ENCODE data around the gene CCDC24. TPM values are rescaled to one million over a fixed set of nuclear protein-coding genes. Genes with fewer than 3 reads are reported as not detected.

CCDC24 gene
- total and polyA plus RNA-seq, 9 of the 15 experiments (the other 6 are each of a cell fraction or from before 2014, with no cell fraction given), result 0.31 to 4.5 (median 1.5) TPM

DNA sequence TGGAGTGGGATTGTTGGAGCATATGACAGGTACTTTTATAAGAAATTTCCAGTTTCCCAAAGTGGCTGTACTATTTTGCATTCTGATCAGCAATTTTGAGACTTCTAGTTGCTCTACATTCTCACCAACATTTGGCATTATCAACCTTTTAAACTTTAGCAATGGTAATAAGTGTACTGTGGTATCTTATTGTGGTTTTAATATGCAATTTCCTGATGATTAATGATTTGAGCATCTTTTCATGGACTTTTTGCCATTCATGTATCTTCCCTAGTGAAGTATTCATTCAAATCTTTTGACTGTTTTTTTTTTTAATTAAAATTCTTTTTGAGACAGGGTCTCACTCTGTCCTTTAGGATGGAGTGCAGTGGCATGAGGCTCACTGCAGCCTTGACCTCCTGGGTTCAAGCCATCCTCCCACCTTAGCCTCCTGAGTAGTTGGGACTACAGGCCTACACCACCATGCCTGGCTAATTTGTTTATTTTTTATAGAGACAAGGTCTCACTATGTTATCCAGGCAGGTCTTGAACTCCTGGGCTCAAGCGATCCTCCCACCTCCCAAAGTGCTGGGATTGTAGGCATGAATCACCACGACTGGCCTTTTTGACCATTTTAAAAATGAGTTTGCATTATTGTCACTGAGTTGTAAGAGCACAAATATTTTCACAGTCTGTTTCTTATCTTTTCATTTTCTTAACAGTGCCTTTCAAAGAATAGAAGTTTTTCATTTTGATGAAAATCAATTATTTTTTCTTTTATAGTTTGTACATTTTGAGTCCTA is 47.7 kb downstream of the CCDC24 start (continued):
- TF ChIP-seq, protein P1, sequence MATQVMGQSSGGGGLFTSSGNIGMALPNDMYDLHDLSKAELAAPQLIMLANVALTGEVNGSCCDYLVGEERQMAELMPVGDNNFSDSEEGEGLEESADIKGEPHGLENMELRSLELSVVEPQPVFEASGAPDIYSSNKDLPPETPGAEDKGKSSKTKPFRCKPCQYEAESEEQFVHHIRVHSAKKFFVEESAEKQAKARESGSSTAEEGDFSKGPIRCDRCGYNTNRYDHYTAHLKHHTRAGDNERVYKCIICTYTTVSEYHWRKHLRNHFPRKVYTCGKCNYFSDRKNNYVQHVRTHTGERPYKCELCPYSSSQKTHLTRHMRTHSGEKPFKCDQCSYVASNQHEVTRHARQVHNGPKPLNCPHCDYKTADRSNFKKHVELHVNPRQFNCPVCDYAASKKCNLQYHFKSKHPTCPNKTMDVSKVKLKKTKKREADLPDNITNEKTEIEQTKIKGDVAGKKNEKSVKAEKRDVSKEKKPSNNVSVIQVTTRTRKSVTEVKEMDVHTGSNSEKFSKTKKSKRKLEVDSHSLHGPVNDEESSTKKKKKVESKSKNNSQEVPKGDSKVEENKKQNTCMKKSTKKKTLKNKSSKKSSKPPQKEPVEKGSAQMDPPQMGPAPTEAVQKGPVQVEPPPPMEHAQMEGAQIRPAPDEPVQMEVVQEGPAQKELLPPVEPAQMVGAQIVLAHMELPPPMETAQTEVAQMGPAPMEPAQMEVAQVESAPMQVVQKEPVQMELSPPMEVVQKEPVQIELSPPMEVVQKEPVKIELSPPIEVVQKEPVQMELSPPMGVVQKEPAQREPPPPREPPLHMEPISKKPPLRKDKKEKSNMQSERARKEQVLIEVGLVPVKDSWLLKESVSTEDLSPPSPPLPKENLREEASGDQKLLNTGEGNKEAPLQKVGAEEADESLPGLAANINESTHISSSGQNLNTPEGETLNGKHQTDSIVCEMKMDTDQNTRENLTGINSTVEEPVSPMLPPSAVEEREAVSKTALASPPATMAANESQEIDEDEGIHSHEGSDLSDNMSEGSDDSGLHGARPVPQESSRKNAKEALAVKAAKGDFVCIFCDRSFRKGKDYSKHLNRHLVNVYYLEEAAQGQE (IDR thresholded peaks at IDR 0.05; ENCODE audit: borderline replicate concordance), result no peak
- TF ChIP-seq, protein P1 (CRISPR knock-in tag; IDR thresholded peaks at IDR 0.05; ENCODE audit: low read depth), result no peak
- TF ChIP-seq, protein P2, sequence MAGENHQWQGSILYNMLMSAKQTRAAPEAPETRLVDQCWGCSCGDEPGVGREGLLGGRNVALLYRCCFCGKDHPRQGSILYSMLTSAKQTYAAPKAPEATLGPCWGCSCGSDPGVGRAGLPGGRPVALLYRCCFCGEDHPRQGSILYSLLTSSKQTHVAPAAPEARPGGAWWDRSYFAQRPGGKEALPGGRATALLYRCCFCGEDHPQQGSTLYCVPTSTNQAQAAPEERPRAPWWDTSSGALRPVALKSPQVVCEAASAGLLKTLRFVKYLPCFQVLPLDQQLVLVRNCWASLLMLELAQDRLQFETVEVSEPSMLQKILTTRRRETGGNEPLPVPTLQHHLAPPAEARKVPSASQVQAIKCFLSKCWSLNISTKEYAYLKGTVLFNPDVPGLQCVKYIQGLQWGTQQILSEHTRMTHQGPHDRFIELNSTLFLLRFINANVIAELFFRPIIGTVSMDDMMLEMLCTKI (IDR thresholded peaks at IDR 0.05; ENCODE audit: partially characterized antibody), result no peak
- TF ChIP-seq EP300 (IDR thresholded peaks at IDR 0.05; ENCODE audit: low read length), result no peak
- TF ChIP-seq SMARCA4 (IDR thresholded peaks at IDR 0.05), result peak; percentile 64; the same call in 1 of the 2 replicates
- TF ChIP-seq, protein P3, sequence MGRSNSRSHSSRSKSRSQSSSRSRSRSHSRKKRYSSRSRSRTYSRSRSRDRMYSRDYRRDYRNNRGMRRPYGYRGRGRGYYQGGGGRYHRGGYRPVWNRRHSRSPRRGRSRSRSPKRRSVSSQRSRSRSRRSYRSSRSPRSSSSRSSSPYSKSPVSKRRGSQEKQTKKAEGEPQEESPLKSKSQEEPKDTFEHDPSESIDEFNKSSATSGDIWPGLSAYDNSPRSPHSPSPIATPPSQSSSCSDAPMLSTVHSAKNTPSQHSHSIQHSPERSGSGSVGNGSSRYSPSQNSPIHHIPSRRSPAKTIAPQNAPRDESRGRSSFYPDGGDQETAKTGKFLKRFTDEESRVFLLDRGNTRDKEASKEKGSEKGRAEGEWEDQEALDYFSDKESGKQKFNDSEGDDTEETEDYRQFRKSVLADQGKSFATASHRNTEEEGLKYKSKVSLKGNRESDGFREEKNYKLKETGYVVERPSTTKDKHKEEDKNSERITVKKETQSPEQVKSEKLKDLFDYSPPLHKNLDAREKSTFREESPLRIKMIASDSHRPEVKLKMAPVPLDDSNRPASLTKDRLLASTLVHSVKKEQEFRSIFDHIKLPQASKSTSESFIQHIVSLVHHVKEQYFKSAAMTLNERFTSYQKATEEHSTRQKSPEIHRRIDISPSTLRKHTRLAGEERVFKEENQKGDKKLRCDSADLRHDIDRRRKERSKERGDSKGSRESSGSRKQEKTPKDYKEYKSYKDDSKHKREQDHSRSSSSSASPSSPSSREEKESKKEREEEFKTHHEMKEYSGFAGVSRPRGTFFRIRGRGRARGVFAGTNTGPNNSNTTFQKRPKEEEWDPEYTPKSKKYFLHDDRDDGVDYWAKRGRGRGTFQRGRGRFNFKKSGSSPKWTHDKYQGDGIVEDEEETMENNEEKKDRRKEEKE (IDR thresholded peaks at IDR 0.05; ENCODE audit: borderline replicate concordance in 1 of 2, control insufficient read depth in 1 of 2, low read depth in 2 of 2, low read length in 1 of 2), result no peak
- TF ChIP-seq NFE2 (IDR thresholded peaks at IDR 0.05; ENCODE audit: low read depth), result peak; percentile 66
- TF ChIP-seq MBD2 (IDR thresholded peaks at IDR 0.05; ENCODE audit: borderline replicate concordance, low read depth), result no peak
- TF ChIP-seq NFE2L1 (tag; IDR thresholded peaks at IDR 0.05; ENCODE audit: borderline replicate concordance, low read depth), result no peak
- no peak for TF ChIP-seq CBX5 (IDR thresholded peaks at IDR 0.05; ENCODE audit: borderline replicate concordance, low read depth)
- TF ChIP-seq KLF10 (CRISPR knock-in tag; IDR thresholded peaks at IDR 0.05), result no peak
- peak; percentile 38; the same call in 1 of the 2 replicates for TF ChIP-seq MAFK (IDR thresholded peaks at IDR 0.05; ENCODE audit: low read length)
- no peak for TF ChIP-seq RBM17 (IDR thresholded peaks at IDR 0.05; ENCODE audit: borderline replicate concordance, low read depth, low read length)
- no peak for TF ChIP-seq CAMTA2 (CRISPR knock-in tag; conservative IDR thresholded peaks at IDR 0.05)
